Muscle of back (tissue), 13 donors: ENCODE results near the gene MYBPC1. TPM values are rescaled to one million over a fixed set of nuclear protein-coding genes. Genes with fewer than 3 reads are reported as not detected.
"Not testable (repeated sequence)": the region's sequence is repeated elsewhere in the genome, so short reads cannot be mapped to it uniquely, and the experiment has no call there.

Experiments
- DNase-seq, 3 donors: peaks; one replicate each; pipeline versions ENCODE4 v3.0.0 to v3.0.0-alpha.2; 2013
- long read RNA-seq, 9 donors: transcript quantifications; one replicate each; lab custom pipeline, GENCODE V29; 2026
- polyA plus RNA-seq, 10 donors: library from polyadenylated mRNA; unstranded; fragments of 120-200 nt; gene quantifications; one replicate each; pipeline ENCODE4 v1.2.1, GENCODE V29; 2013; ENCODE audit not compliant: insufficient read length in 10 of 10

The MYBPC1 gene
- polyA plus RNA-seq: 1,000 to 10,000 TPM; 1,375 to 4,608 (median 2,972) TPM
- long read RNA-seq, donor 1, transcript MYBPC1-222 (7 exons, 583 nt): minor isoform, 6 of 1,334 reads
- long read RNA-seq, donor 1, transcript MYBPC1-223 (29 exons, 3,777 nt): major isoform, 8 of 1,334 reads
- long read RNA-seq, donor 1, partial matches to known transcripts: 1,104 of 1,334 reads
- long read RNA-seq, donor 1, other reads (novel, unspliced or antisense): 210 of 1,334 reads
- long read RNA-seq, donor 2, transcript MYBPC1-204 (30 exons, 3,861 nt): major isoform, 5 of 1,217 reads
- long read RNA-seq, donor 2, partial matches to known transcripts: 974 of 1,217 reads
- long read RNA-seq, donor 2, other reads (novel, unspliced or antisense): 229 of 1,217 reads
- long read RNA-seq, donor 3: 0 reads
- long read RNA-seq, donor 4, transcript MYBPC1-215 (9 exons, 1,902 nt): major isoform, 6 of 1,008 reads
- long read RNA-seq, donor 4, partial matches to known transcripts: 796 of 1,008 reads
- long read RNA-seq, donor 4, other reads (novel, unspliced or antisense): 197 of 1,008 reads
- long read RNA-seq, donor 5, transcript MYBPC1-222 (7 exons, 583 nt): major isoform, 10 of 1,089 reads
- long read RNA-seq, donor 5, partial matches to known transcripts: 873 of 1,089 reads
- long read RNA-seq, donor 5, other reads (novel, unspliced or antisense): 201 of 1,089 reads
- long read RNA-seq, donor 6, transcript MYBPC1-204 (30 exons, 3,861 nt): major isoform, 17 of 1,365 reads
- long read RNA-seq, donor 6, partial matches to known transcripts: 1,208 of 1,365 reads
- long read RNA-seq, donor 6, other reads (novel, unspliced or antisense): 131 of 1,365 reads
- long read RNA-seq, donor 7, full-length matches to known transcripts: 13 of 854 reads
- long read RNA-seq, donor 7, partial matches to known transcripts: 753 of 854 reads
- long read RNA-seq, donor 7, other reads (novel, unspliced or antisense): 88 of 854 reads
- long read RNA-seq, donor 8, partial matches to known transcripts: 294 of 334 reads
- long read RNA-seq, donor 8, other reads (novel, unspliced or antisense): 34 of 334 reads
- long read RNA-seq, donor 9, partial matches to known transcripts: 69 of 81 reads
- long read RNA-seq, donor 9, other reads (novel, unspliced or antisense): 10 of 81 reads

DNA sequence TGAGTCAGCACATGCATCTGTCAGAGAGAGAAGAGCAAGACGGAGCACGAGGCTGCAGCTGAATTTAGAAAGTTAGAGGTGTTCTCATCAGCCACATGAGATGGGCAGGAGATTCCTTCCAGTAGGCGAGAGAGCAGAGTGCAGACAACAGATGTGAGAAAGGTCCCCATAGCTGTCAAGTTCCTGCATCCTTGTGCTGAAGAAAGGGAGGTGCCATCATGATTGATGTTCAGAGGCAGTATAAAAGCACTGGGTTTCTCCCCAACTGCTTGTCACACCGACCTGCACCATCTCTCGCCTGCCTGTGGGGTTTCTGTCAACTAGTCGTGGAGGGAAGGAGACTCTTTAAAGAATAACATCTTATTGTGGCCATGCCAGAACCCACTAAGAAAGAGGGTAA, at the start of gene MYBPC1:
Gene MYBPC1, plus strand, starts transcription at position 272 of the 400 bp plus-strand sequence. Its CDS starts 100 bp downstream, at position 372.
- peak; percentile 43 to 73 (median 44) for DNase-seq

- no peak for DNase-seq
These were observed 43.2 kb upstream of the MYBPC1 start for GRCh38 chr12:101551362-101552114.

DNA sequence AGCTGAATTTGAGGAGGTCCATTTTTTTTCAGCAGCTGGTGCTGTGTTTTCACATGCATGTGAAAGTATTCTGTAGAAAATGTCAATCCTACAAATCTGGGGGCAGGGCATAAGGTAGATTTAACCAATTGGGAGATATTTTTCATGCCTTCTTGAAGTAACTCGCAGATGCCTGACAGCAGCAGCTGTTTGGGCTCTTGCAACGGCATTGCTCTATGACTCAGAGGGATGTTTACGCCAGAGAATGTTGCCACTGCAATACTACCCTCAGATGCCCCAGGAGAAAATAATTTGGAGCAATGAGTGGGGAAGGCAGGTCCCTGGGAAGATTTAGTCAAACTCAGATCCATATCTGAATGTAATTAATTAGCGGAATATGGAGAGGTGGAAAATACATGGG, 42.5 kb upstream of the MYBPC1 start:
- peak; percentile 67 to 81 (median 77) for DNase-seq

- DNase-seq: no peak
These were observed 37.7 kb upstream of the MYBPC1 start for GRCh38 chr12:101557094-101557493.

DNA sequence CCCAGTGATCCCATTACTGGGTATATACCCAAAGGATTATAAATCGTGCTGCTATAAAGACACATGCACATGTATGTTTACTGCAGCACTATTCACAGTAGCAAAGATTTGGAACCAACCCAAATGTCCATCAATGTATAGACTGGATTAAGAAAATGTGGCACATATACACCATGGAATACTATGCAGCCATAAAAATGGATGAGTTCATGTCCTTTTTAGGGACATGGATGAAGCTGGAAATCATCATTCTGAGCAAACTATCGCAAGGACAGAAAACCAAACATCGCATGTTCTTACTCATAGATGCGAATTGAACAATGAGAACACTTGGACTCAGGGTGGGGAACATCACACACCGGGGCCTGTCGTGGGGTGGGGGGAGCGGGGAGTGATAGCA, 36.0 kb upstream of the MYBPC1 start:
- not testable (repeated sequence) for DNase-seq

GRCh38 chr12:101563212-101563611, 31.6 kb upstream of the MYBPC1 start:
- no peak for DNase-seq

DNA sequence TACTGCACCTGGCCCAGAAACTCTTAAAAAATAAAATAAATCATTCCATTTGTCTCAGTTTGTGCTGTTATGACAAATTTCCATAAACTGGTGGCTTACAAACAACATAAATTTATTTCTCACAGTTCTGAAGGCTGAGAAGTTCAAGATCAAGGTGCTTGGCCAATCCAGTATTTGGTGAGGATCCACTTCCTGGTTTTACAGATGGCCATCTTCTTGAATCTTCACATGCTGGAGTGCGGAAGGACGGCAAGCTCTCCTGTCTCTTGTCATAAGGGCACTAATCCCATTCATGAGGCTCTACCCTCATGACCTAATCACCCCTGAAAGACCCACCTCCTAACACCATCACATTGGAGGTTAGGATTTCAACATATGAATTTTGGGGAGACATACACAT, 29.9 kb upstream of the MYBPC1 start:
- no peak for DNase-seq

GRCh38 chr12:101566318-101566717, 28.5 kb upstream of the MYBPC1 start:
- no peak for DNase-seq

DNA sequence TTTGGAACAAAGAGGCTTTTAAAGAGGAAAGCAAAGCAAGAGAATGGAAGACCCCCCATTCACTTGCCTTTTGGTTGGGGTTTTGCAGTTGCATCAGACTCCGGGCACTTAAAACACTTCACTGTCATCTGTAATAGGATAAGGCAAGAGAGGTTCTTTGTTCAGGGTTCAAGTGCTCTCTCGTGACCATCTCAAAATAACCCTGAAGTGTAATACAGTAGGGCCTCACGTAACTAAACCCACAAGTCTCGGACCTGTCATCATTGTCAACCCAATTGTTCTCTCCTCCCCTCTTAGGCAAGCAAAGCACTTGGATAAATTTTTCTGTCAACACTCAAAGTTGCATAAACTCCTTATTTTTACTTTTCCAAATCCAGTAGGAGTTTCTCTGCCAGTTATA, 26.9 kb upstream of the MYBPC1 start:
- DNase-seq: peak in 1 of 3 donors; percentile 50

GRCh38 chr12:101570047-101570446, 24.7 kb upstream of the MYBPC1 start:
- DNase-seq: peak; percentile 68 to 75 (median 69)

GRCh38 chr12:101571105-101571504, 23.7 kb upstream of the MYBPC1 start:
- no peak for DNase-seq

GRCh38 chr12:101573743-101574142, 21.0 kb upstream of the MYBPC1 start:
- no peak for DNase-seq

GRCh38 chr12:101578417-101578816, 16.4 kb upstream of the MYBPC1 start:
- no peak for DNase-seq

GRCh38 chr12:101581190-101581589, 13.6 kb upstream of the MYBPC1 start:
- peak in 1 of 3 donors; percentile 26 for DNase-seq

- DNase-seq: peak in 2 of 3 donors; percentile 32 to 67
These were observed 11.8 kb upstream of the MYBPC1 start for GRCh38 chr12:101582937-101583336.

GRCh38 chr12:101590383-101590782, 4.4 kb upstream of the MYBPC1 start:
- DNase-seq: no peak

- DNase-seq: no peak
These were observed 3.0 kb upstream of the MYBPC1 start for GRCh38 chr12:101591781-101592180.

- DNase-seq: peak in 1 of 3 donors; percentile 26
These were observed 2.3 kb upstream of the MYBPC1 start for GRCh38 chr12:101592448-101592847.

- DNase-seq: peak in 1 of 3 donors; percentile 64
These were observed 1.9 kb upstream of the MYBPC1 start for GRCh38 chr12:101592921-101593320.

DNA sequence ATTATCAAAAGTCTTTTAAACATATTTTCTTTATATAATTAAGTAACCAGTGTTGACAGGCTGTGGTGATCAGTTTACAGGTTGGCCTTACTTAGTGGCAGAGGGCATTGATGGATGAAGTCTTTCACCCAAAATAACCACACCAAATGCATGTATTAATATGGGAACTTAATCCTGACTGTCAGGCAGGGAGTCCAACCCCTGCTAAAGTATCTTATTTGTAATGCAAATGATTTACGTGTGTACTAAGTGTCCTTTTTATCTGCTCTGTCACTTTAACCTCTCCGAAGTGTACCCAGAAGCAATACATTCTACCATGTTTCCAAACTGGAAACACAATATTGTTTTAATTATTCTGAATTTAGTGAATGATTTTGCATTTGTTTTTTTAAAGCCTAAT, 1.4 kb downstream of the MYBPC1 start:
- DNase-seq: no peak

GRCh38 chr12:101597164-101597563, 2.4 kb downstream of the MYBPC1 start:
- no peak for DNase-seq
